GM10248 (cell line): Measurements from ENCODE around the gene SESN1.
"Not testable (repeated sequence)": the region's sequence is repeated elsewhere in the genome, so short reads cannot be mapped to it uniquely, and the experiment has no call there.

Source experiments
- CTCF ChIA-PET: fragments of 300-600 bp; sonication (Branson Sonifier 250); formaldehyde crosslinking; extraction: SDS; loops from one replicate; lab custom pipeline; 2021; ENCODE audit warnings: antibody characterized with exemption; lab: Yijun Ruan, JAX
- POLR2A ChIA-PET: fragments of 350-650 bp; sonication (Branson Sonifier 250); formaldehyde crosslinking; extraction: SDS; loops from one replicate; lab custom pipeline; 2020; ENCODE audit warnings: antibody characterized with exemption; lab: Yijun Ruan, JAX
- DNase-seq: peaks from one replicate; pipeline ENCODE4 v3.0.0; 2012; ENCODE audit errors: extremely low spot score
- TF ChIP-seq, protein P1 (sequence below): IDR thresholded peaks from 2 replicates; pipeline ENCODE4 v1.5.1; 2012; ENCODE audit warnings: mild to moderate bottlenecking, low read depth; ENCODE audit errors: extremely low read depth, missing control alignments, control extremely low read depth

Gene SESN1

DNA sequence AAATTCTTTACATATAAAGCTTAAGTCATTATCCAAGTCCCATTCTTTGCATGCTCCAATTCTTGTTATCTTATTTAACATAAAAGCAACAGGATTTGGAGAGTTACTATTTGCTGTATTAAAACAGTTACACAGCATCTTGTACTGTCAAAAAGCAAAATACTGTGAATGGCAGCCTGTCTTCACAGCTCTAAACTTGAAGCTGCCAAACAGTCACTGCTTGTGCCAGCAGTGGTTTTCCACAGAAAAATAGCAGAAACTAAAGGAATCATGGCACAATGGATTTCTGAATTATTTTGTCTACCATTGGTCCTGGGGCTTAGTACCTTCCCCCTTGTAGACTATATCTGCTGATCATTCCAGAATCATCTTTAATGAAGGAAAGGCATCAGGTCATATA lies 107.5 kb downstream of the SESN1 start:
- DNase-seq, result no peak
- TF ChIP-seq, protein P1, sequence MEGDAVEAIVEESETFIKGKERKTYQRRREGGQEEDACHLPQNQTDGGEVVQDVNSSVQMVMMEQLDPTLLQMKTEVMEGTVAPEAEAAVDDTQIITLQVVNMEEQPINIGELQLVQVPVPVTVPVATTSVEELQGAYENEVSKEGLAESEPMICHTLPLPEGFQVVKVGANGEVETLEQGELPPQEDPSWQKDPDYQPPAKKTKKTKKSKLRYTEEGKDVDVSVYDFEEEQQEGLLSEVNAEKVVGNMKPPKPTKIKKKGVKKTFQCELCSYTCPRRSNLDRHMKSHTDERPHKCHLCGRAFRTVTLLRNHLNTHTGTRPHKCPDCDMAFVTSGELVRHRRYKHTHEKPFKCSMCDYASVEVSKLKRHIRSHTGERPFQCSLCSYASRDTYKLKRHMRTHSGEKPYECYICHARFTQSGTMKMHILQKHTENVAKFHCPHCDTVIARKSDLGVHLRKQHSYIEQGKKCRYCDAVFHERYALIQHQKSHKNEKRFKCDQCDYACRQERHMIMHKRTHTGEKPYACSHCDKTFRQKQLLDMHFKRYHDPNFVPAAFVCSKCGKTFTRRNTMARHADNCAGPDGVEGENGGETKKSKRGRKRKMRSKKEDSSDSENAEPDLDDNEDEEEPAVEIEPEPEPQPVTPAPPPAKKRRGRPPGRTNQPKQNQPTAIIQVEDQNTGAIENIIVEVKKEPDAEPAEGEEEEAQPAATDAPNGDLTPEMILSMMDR, result no peak
- ChIA-PET CTCF (interaction anchor here (0.8 to 2.4 kb wide), 5 partner anchors 9 to 51 kb away, joined by 3 to 8 read pairs (median 4); no protein-coding TSS in a partner anchor), POLR2A (no interaction called here)

DNA sequence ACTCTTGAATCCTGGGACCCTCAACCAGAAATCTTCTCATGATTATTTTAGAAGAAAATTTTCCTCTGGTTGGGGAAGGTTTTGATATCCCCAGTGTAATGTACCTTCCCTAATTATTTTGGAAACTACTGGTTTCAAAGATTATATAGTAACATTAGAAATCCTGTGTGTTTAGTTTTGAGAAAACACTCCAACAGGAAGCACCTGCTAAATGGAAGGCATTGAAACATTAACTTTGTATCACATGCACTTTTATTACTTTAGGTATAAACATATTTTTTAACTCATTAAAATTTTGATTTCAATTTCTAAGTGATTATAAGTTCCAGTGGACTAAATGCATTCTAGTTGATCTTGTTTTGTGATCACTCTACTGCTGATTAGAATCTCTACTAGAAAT lies 109.3 kb downstream of the SESN1 start:
- CTCF ChIA-PET, result no interaction called here

DNA sequence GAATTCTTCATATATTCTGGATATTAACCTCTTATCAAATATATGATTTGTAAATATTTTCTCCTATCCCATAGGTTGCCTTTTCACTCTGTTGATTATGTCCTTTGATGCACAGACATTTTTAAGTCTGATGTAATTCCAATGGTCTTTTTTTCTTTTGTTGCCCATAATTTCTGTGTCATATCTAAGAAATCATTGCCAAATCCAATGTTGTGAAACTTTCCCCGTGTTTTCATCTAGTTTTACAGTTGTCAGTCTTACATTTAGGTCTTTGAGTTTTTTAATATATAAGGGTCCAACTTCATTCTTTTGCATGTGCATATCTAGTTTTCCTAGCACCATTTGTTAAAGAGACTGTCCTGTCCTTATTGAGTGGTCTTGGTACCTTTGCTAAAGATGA lies 111.5 kb downstream of the SESN1 start:
- DNase-seq, result no peak
- CTCF ChIA-PET, result no interaction called here
- POLR2A ChIA-PET, result no interaction called here
- TF ChIP-seq, protein P1, result no peak

More for the DNA sequence above, 109.3 kb downstream of the SESN1 start:
- POLR2A ChIA-PET, result no interaction called here
- no peak for DNase-seq
- TF ChIP-seq, protein P1, result no peak

DNA sequence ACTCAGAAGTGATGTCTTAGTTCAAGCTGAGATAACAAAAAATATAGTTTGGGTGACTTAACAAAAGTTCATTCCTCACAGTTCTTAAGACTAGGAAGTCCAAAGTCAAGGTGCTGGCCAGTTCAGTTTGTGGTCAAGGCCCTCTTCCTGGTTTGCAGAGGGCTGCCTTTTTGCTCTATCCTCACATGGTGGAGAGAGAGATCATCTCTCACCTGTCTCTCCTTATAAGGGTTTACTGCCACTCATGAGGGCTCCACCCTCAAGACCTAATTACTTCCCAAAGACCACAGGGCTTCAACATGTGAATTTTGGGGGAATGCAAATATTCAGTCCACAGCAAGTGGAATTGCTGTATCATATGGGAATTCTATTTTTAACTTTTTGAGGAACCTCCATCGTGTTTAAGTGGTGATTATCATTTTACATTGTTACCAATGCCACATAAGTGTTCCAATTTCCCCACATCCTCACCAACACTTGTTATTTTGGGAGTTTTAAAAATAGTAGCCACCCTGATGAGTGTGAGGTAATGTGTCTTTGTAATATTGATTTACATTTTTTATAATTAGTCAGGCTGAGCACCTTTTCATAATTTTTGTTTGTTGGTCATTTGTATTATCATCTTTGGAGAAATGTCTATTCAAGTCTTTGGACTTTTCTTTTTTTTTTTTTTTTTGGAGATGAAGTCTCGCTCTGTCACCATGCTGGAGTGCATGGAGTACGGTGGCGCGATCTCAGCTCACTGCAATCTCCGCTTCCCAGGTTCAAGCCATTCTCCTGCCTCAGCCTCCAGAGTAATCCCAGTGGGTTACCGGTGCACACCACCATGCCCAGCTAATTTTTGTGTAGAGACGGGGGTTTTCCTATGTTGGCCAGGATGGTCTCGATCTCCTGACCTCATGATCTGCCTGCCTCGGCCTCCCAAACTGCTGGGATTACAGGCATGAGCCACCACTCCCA lies 112.2 kb downstream of the SESN1 start:
- TF ChIP-seq, protein P1, result no peak
- POLR2A ChIA-PET, result no interaction called here
- no peak for DNase-seq
- CTCF ChIA-PET, result no interaction called here

DNA sequence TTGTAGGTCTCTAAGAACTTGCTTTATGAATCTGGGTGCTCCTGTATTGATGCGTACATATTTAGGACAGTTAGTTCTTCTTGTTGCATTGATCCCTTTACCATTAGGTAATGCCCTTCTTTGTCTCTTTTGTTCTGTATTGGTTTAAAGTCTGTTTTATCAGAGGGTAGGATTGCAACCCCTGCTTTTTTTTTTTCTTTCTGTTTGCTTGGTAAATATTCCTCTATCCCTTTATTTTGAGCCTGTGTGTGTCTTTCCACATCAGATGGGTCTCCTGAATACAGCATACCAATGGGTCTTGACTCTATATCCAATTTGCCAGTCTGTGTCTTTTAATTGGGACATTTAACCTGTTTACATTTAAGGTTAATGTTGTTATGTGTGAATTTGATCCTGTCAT lies 116.0 kb downstream of the SESN1 start:
- CTCF ChIA-PET, DNase-seq, POLR2A ChIA-PET: not testable (repeated sequence)

DNA sequence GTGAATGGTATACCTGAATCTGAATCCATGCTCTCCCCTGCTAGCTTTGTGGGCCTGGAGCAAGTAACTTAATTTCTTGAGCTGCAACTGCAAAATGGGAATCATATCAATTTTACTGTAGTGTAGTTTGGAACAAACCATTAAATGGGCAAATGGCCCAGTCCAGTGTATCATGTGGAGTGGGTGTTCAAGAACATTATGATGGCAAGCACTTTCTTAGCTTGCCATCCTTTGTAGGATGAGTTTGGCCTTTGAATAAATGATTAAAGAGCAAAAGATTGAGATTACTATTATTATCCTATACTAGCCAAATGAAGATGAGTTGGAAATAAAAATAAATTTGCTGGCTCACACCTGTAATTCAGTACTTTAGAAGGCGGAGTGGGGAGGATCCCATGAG lies 120.4 kb downstream of the SESN1 start:
- POLR2A ChIA-PET, result no interaction called here
- no peak for DNase-seq
- TF ChIP-seq, protein P1, result no peak
- CTCF ChIA-PET, result interaction anchor here (0.9 kb wide), 1 partner anchor 28 kb away, joined by 3 read pairs; no protein-coding TSS in a partner anchor

DNA sequence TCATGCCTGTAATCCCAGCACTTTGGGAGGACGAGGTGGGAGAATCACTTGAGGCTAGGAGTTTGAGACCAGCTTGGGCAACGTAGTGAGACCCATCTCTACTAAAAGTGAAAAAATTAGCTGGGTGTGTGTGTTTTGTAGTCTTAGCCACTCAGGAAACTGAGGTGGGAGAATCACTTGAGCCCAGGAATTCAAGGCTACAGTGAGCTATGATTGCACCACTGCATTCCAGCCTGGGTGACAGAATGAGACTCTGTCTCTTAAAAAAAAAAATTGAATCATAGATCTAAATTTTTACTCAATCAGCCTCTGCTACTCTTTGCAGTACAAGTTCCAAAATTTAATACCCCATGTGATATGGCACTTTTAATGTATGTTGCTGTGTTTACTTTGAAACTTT lies 124.9 kb downstream of the SESN1 start:
- no peak for DNase-seq
- TF ChIP-seq, protein P1, result no peak
- ChIA-PET CTCF (interaction anchor here (1.2 to 1.8 kb wide), 2 partner anchors 11 to 54 kb away, joined by 3 to 6 read pairs; no protein-coding TSS in a partner anchor), POLR2A (no interaction called here)
